Stimulated activated memory B cell treated with anti-CD40 and anti-IgM and Interleukin-4, amounts not matched to agents 10 μg/mL and 1 μg/mL and 100 μg/mL, for 72 hours (primary cell): ENCODE results near the gene HAUS7.

ENCODE experiments used
- ATAC-seq: fragments of 150-1000 bp; cut with Tn5 transposase; 2 replicates; pipeline ENCODE4 v1.10.0; 2021
- H3K27ac Mint-ChIP-seq: one replicate; pipeline ENCODE4 v1.8.0; 2022; ENCODE audit warnings: mild to moderate bottlenecking, mixed read lengths
- H3K27me3 Mint-ChIP-seq: one replicate; pipeline ENCODE4 v1.8.0; 2022; ENCODE audit warnings: mixed read lengths
- H3K36me3 Mint-ChIP-seq: one replicate; pipeline ENCODE4 v1.8.0; 2022; ENCODE audit warnings: mixed read lengths
- H3K4me1 Mint-ChIP-seq: one replicate; pipeline ENCODE4 v1.8.0; 2022; ENCODE audit warnings: mixed read lengths
- H3K4me3 Mint-ChIP-seq: one replicate; pipeline ENCODE4 v1.8.0; 2022; ENCODE audit warnings: mild to moderate bottlenecking, moderate library complexity, mixed read lengths
- H3K9me3 Mint-ChIP-seq: one replicate; pipeline ENCODE4 v1.8.0; 2022; ENCODE audit warnings: mixed read lengths

HAUS7 gene

GRCh38 chrX:153445856-153446635 is 24.3 kb downstream of the HAUS7 start, which contains the start of gene TREX2:
TSS of gene TREX2 (minus strand) at chrX:153446056. CDS start at chrX:153445430, 626 bp downstream.
- ATAC-seq = no peak
- Mint-ChIP-seq H3K36me3 (peaks cover 6% of the 10 kb centered on the region), H3K27me3 (no peaks in the 10 kb centered on the region), H3K9me3 (no peaks in the 10 kb centered on the region), H3K4me1 (no peaks in the 10 kb centered on the region), H3K4me3 (no peak within 1 kb of the TSS), H3K27ac (no peak within 1 kb of the TSS)

GRCh38 chrX:153445106-153445855 is 25.1 kb downstream of the HAUS7 start:
- H3K4me3 Mint-ChIP-seq = no peak overlapping the region
- no peaks in the 10 kb centered on the region for H3K27me3 Mint-ChIP-seq
- no peak for ATAC-seq

GRCh38 chrX:153444333-153445011 is 25.9 kb downstream of the HAUS7 start:
- peaks cover 4% of the 10 kb centered on the region for H3K9me3 Mint-ChIP-seq
- no peak overlapping the region for H3K4me3 Mint-ChIP-seq
- peaks cover 1% of the 10 kb centered on the region for H3K36me3 Mint-ChIP-seq
- ATAC-seq = no peak
- no peaks in the 10 kb centered on the region for H3K27me3 Mint-ChIP-seq
- H3K4me1 Mint-ChIP-seq = no peaks in the 10 kb centered on the region
- no peak overlapping the region for H3K27ac Mint-ChIP-seq

More at GRCh38 chrX:153445106-153445855, 25.1 kb downstream of the HAUS7 start:
- Mint-ChIP-seq H3K9me3 (no peaks in the 10 kb centered on the region), H3K36me3 (peaks cover 6% of the 10 kb centered on the region), H3K4me1 (no peaks in the 10 kb centered on the region), H3K27ac (no peak overlapping the region)

GRCh38 chrX:153443476-153444332 is 26.7 kb downstream of the HAUS7 start:
- Mint-ChIP-seq H3K36me3 (no peaks in the 10 kb centered on the region), H3K4me3 (no peak overlapping the region), H3K4me1 (no peaks in the 10 kb centered on the region), H3K9me3 (peaks cover 4% of the 10 kb centered on the region), H3K27me3 (peaks cover 6% of the 10 kb centered on the region), H3K27ac (no peak overlapping the region)
- no peak for ATAC-seq

GRCh38 chrX:153442463-153442862 is 27.9 kb downstream of the HAUS7 start:
- no peak for ATAC-seq
- Mint-ChIP-seq H3K27me3 (peaks cover 11% of the 10 kb centered on the region), H3K36me3 (no peaks in the 10 kb centered on the region), H3K4me3 (no peak overlapping the region), H3K27ac (no peak overlapping the region), H3K4me1 (no peaks in the 10 kb centered on the region), H3K9me3 (peaks cover 4% of the 10 kb centered on the region)

- no peak for ATAC-seq
- H3K9me3 Mint-ChIP-seq = peaks cover 4% of the 10 kb centered on the region
- H3K36me3 Mint-ChIP-seq = no peaks in the 10 kb centered on the region
- H3K4me3 Mint-ChIP-seq = no peak overlapping the region
- no peaks in the 10 kb centered on the region for H3K4me1 Mint-ChIP-seq
- H3K27ac Mint-ChIP-seq = no peak overlapping the region
- H3K27me3 Mint-ChIP-seq = peaks cover 11% of the 10 kb centered on the region
Observed at GRCh38 chrX:153441981-153442380, 28.4 kb downstream of the HAUS7 start.

- peaks cover 11% of the 10 kb centered on the region for H3K27me3 Mint-ChIP-seq
- H3K4me3 Mint-ChIP-seq = no peak overlapping the region
- no peak overlapping the region for H3K27ac Mint-ChIP-seq
- no peaks in the 10 kb centered on the region for H3K36me3 Mint-ChIP-seq
- no peak for ATAC-seq
- no peaks in the 10 kb centered on the region for H3K4me1 Mint-ChIP-seq
- peaks cover 4% of the 10 kb centered on the region for H3K9me3 Mint-ChIP-seq
Observed at GRCh38 chrX:153441296-153441695, 29.1 kb downstream of the HAUS7 start.

- no peaks in the 10 kb centered on the region for H3K4me1 Mint-ChIP-seq
- peaks cover 4% of the 10 kb centered on the region for H3K9me3 Mint-ChIP-seq
- no peak overlapping the region for H3K4me3 Mint-ChIP-seq
- H3K36me3 Mint-ChIP-seq = no peaks in the 10 kb centered on the region
- H3K27ac Mint-ChIP-seq = no peak overlapping the region
- no peak for ATAC-seq
- peaks cover 11% of the 10 kb centered on the region for H3K27me3 Mint-ChIP-seq
Observed at GRCh38 chrX:153440556-153441135, 29.7 kb downstream of the HAUS7 start.

GRCh38 chrX:153439977-153440376 is 30.4 kb downstream of the HAUS7 start:
- Mint-ChIP-seq H3K27ac (no peak overlapping the region), H3K4me1 (no peaks in the 10 kb centered on the region), H3K27me3 (peaks cover 11% of the 10 kb centered on the region), H3K9me3 (peaks cover 4% of the 10 kb centered on the region), H3K36me3 (no peaks in the 10 kb centered on the region), H3K4me3 (no peak overlapping the region)
- ATAC-seq = no peak

GRCh38 chrX:153438532-153438931 is 31.8 kb downstream of the HAUS7 start:
- Mint-ChIP-seq H3K27ac (no peak overlapping the region), H3K27me3 (peaks cover 11% of the 10 kb centered on the region), H3K36me3 (no peaks in the 10 kb centered on the region), H3K4me1 (no peaks in the 10 kb centered on the region), H3K4me3 (no peak overlapping the region), H3K9me3 (peaks cover 4% of the 10 kb centered on the region)
- ATAC-seq = no peak

GRCh38 chrX:153435845-153436244 is 34.5 kb downstream of the HAUS7 start:
- H3K4me3 Mint-ChIP-seq = no peak overlapping the region
- no peaks in the 10 kb centered on the region for H3K36me3 Mint-ChIP-seq
- peaks cover 4% of the 10 kb centered on the region for H3K9me3 Mint-ChIP-seq
- peaks cover 11% of the 10 kb centered on the region for H3K27me3 Mint-ChIP-seq
- no peak for ATAC-seq
- H3K4me1 Mint-ChIP-seq = no peaks in the 10 kb centered on the region
- H3K27ac Mint-ChIP-seq = no peak overlapping the region

- Mint-ChIP-seq H3K4me1 (no peaks in the 10 kb centered on the region), H3K27ac (no peak overlapping the region), H3K36me3 (no peaks in the 10 kb centered on the region), H3K9me3 (peaks cover 3% of the 10 kb centered on the region), H3K27me3 (peaks cover 11% of the 10 kb centered on the region), H3K4me3 (no peak overlapping the region)
- no peak for ATAC-seq
Observed at GRCh38 chrX:153434801-153435200, 35.6 kb downstream of the HAUS7 start.

GRCh38 chrX:153433781-153434285 is 36.5 kb downstream of the HAUS7 start:
- ATAC-seq = no peak
- Mint-ChIP-seq H3K4me1 (no peaks in the 10 kb centered on the region), H3K4me3 (no peak overlapping the region), H3K27me3 (peaks cover 7% of the 10 kb centered on the region), H3K27ac (no peak overlapping the region), H3K9me3 (peaks cover 3% of the 10 kb centered on the region), H3K36me3 (no peaks in the 10 kb centered on the region)

GRCh38 chrX:153433161-153433680 is 37.2 kb downstream of the HAUS7 start:
- Mint-ChIP-seq H3K4me3 (no peak overlapping the region), H3K9me3 (peaks cover 3% of the 10 kb centered on the region), H3K27me3 (peaks cover under 1% of the 10 kb centered on the region), H3K36me3 (no peaks in the 10 kb centered on the region), H3K4me1 (no peaks in the 10 kb centered on the region), H3K27ac (no peak overlapping the region)
- no peak for ATAC-seq
